Activated CD8-positive, alpha-beta T cell treated with anti-CD3 and anti-CD28 coated beads, Interleukin-2, amount 10 ng/mL, durations not matched to agents 7 days and 5 days (primary cell): Measurements from ENCODE around the gene P2RX5. TPM values are rescaled to one million over a fixed set of nuclear protein-coding genes. Genes with fewer than 3 reads are reported as not detected.

ENCODE experiments used
- ATAC-seq: fragments of 150-1000 bp; cut with Tn5 transposase; one replicate; pipeline ENCODE4 v1.10.0; 2021; ENCODE audit warnings: moderate library complexity
- CTCF ChIA-PET: fragments of 350-600 bp; sonication (Branson Sonifier 250); formaldehyde crosslinking; loops from one replicate; lab custom pipeline; 2021; ENCODE audit warnings: antibody characterized with exemption; lab: Charles Lee
- POLR2A ChIA-PET: fragments of 350-600 bp; sonication (Branson Sonifier 250); formaldehyde crosslinking; loops from one replicate; lab custom pipeline; 2021; ENCODE audit warnings: antibody characterized with exemption; lab: Charles Lee
- DNase-seq: peaks from one replicate; pipeline ENCODE4 v3.0.0-alpha.2; 2020
- H3K27ac Mint-ChIP-seq: one replicate; pipeline ENCODE4 v1.8.0; 2021; ENCODE audit warnings: mild to moderate bottlenecking, mixed read lengths
- H3K27me3 Mint-ChIP-seq: one replicate; pipeline ENCODE4 v1.8.0; 2021; ENCODE audit warnings: low read depth, mixed read lengths
- H3K36me3 Mint-ChIP-seq: one replicate; pipeline ENCODE4 v1.8.0; 2021; ENCODE audit warnings: low read depth, mixed read lengths
- H3K4me1 Mint-ChIP-seq: one replicate; pipeline ENCODE4 v1.8.0; 2021; ENCODE audit warnings: low read depth, mixed read lengths
- H3K4me3 Mint-ChIP-seq: one replicate; pipeline ENCODE4 v1.8.0; 2021; ENCODE audit warnings: mild to moderate bottlenecking, mixed read lengths
- H3K9me3 Mint-ChIP-seq: one replicate; pipeline ENCODE4 v1.8.0; 2022; ENCODE audit warnings: mixed read lengths; ENCODE audit not compliant: insufficient read depth
- total RNA-seq, 2 experiments: library from RNA; stranded (reverse); gene quantifications; one replicate each; pipeline ENCODE4 v1.2.3, GENCODE V29; 2021

The P2RX5 gene
- total RNA-seq, 2 experiments from 2014 or later: 7.8 to 8.1 TPM

DNA sequence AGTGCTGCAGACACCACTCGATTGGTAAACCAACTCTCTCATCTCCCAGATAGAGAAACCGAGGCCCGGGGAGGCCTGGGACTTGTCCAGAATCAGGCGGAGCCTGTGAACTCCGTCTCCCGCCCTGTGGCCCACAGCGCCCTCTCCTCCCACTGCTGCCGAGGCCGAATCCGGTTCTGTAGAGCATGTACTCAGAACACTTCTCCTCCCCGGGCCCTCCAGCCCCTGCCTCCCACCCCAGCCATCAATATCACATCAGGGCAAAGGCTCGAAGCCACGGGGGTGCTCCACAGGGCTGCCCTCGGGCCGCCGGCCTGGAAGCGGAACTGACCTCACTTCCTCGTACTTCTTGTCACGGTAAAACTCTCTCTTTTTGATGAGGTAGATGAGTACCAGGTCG is 14.4 kb downstream of the P2RX5 start:
- DNase-seq (no peak), ATAC-seq (no peak)
- Mint-ChIP-seq H3K9me3 (no peaks in the 10 kb centered on the region), H3K27ac (no peak overlapping the region), H3K36me3 (peaks cover 2% of the 10 kb centered on the region), H3K27me3 (no peaks in the 10 kb centered on the region), H3K4me1 (peaks cover 25% of the 10 kb centered on the region), H3K4me3 (no peak overlapping the region)
- ChIA-PET POLR2A (no interaction called here), CTCF (no interaction called here)

DNA sequence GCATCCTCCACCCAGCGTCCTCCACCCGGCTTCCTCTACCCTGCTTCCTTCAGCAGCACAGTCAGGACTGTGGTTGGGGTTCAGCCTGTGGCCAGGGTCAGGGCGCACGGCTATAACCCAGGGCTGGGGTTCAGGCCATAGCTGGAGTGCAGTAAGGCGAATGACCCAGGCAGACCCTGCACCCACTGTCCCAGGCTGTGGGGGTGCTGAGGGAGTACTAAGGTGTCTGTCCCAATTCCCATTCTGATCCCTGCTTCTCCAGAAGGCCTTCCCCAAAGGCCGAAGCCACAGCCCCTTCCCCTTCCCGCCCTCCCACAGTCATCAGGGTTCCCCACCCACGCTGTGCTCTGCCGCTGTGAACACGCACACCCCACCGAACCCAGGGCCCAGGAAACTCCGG is 14.9 kb downstream of the P2RX5 start:
- Mint-ChIP-seq H3K4me3 (no peak overlapping the region), H3K36me3 (peaks cover 2% of the 10 kb centered on the region), H3K27ac (no peak overlapping the region), H3K9me3 (no peaks in the 10 kb centered on the region), H3K27me3 (no peaks in the 10 kb centered on the region), H3K4me1 (peaks cover 25% of the 10 kb centered on the region)
- DNase-seq: no peak
- CTCF ChIA-PET: no interaction called here
- ATAC-seq: no peak
- POLR2A ChIA-PET: no interaction called here

DNA sequence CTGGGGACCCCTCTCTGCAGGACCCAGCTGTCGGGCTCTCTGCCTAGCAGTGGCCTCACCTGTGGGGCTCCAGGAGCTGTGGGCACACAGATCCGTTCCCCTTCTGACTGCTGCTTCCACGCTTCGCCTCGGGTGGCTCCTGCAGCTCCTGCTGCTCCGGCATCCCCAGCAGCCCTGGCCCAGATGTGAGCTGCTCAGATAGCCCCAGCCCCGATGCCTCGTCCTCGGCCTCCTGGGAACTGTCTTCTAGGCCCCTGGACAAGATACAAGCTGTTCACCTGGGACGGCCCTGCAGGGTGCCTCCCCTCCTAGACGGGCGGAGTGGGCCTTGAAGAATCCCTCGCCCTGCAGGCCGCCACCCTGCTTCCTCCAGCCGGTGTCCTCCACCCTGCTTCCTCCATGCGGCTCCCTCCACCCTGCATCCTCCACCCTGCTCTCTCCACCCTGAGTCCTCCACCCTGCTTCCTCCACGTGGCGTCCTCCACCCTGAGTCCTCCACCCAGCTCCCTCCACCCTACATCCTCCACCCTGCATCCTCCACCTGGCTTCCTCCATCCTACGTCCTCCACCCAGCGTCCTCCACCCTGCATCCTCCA is 16.3 kb downstream of the P2RX5 start:
- peaks cover 2% of the 10 kb centered on the region for H3K36me3 Mint-ChIP-seq

GRCh38 chr17:3678821-3679530 is 17.0 kb downstream of the P2RX5 start:
- DNase-seq (no peak), ATAC-seq (no peak)
- Mint-ChIP-seq H3K27me3 (no peaks in the 10 kb centered on the region), H3K36me3 (peaks cover 2% of the 10 kb centered on the region), H3K4me1 (peaks cover 25% of the 10 kb centered on the region), H3K27ac (no peak overlapping the region), H3K4me3 (no peak overlapping the region), H3K9me3 (no peaks in the 10 kb centered on the region)
- ChIA-PET CTCF (interaction anchor here (1.0 to 1.9 kb wide), 2 partner anchors 59 to 630 kb away, joined by 3 to 9 read pairs; no protein-coding TSS in a partner anchor), POLR2A (interaction anchor here (1.0 to 2.9 kb wide), 2 partner anchors 10 to 44 kb away, joined by 3 to 11 read pairs; partner anchors contain the start of genes EMC6 and TAX1BP3)

More for the DNA sequence above, 16.3 kb downstream of the P2RX5 start:
- ATAC-seq (no peak), DNase-seq (no peak)
- H3K4me3 Mint-ChIP-seq: no peak overlapping the region
- H3K27me3 Mint-ChIP-seq: no peaks in the 10 kb centered on the region
- ChIA-PET POLR2A (interaction anchor here (1.0 to 2.9 kb wide), 2 partner anchors 10 to 43 kb away, joined by 3 to 11 read pairs; partner anchors contain the start of genes EMC6 and TAX1BP3), CTCF (interaction anchor here (1.9 kb wide), 1 partner anchor 58 kb away, joined by 9 read pairs; no protein-coding TSS in a partner anchor)
- no peaks in the 10 kb centered on the region for H3K9me3 Mint-ChIP-seq
- peaks cover 25% of the 10 kb centered on the region for H3K4me1 Mint-ChIP-seq
- H3K27ac Mint-ChIP-seq: peak overlapping the region; percentile 45

- peaks cover 22% of the 10 kb centered on the region for H3K4me1 Mint-ChIP-seq
- H3K27ac Mint-ChIP-seq: no peak overlapping the region
- H3K4me3 Mint-ChIP-seq: no peak overlapping the region
- ATAC-seq (no peak), DNase-seq (no peak)
- H3K27me3 Mint-ChIP-seq: no peaks in the 10 kb centered on the region
- H3K36me3 Mint-ChIP-seq: peaks cover 2% of the 10 kb centered on the region
- CTCF ChIA-PET: interaction anchor here (1.0 to 1.9 kb wide), 2 partner anchors 60 to 630 kb away, joined by 3 to 9 read pairs; no protein-coding TSS in a partner anchor
- POLR2A ChIA-PET: interaction anchor here (2.9 kb wide), 1 partner anchor 9 kb away, joined by 11 read pairs; the partner anchor contains the start of genes EMC6 and TAX1BP3
- no peaks in the 10 kb centered on the region for H3K9me3 Mint-ChIP-seq
Observed at GRCh38 chr17:3678095-3678820, 17.7 kb downstream of the P2RX5 start.

DNA sequence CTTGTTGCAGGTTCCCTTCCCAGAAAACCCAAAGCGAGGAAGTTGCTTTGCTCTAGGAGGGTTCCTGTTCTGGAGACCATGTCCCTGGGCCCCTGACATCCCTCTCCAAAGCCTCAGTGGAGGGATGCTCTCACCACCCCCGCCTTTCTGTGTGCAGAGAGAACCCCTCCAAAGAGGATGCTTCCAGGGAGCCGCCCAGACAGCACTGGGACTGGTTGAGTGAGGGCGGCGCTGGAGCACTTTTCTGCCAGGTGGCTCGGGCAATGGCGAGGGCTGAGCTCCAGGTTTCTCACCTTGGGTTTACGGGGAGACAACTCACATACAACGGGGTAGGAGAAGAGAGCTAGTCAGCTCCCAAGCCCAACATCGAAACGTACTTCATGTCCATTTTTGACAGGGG is 20.1 kb downstream of the P2RX5 start:
- H3K27ac Mint-ChIP-seq: no peak overlapping the region
- ATAC-seq (no peak), DNase-seq (no peak)
- CTCF ChIA-PET: no interaction called here
- H3K4me1 Mint-ChIP-seq: peaks cover 3% of the 10 kb centered on the region
- H3K27me3 Mint-ChIP-seq: no peaks in the 10 kb centered on the region
- POLR2A ChIA-PET: no interaction called here
- no peaks in the 10 kb centered on the region for H3K9me3 Mint-ChIP-seq
- H3K4me3 Mint-ChIP-seq: no peak overlapping the region
- H3K36me3 Mint-ChIP-seq: no peaks in the 10 kb centered on the region

DNA sequence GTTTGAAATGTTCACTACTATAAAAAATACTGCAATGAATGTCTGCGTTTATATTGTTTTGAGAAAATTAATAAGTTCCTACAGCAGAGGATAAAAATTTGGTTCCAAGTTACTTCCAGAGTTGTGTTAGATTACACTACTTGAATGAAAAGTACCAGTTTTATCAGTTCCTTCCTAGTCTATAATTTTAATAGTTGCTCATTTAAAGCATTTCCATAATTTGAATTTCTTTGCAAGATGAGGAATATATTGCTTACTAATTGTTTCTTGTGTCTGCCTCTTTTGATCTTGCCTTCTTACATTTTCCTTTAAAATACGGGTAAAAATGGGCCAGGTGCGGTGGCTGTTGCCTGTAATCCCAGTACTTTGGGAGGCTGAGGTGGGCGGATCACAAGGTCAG is 23.4 kb downstream of the P2RX5 start:
- no peak overlapping the region for H3K27ac Mint-ChIP-seq
- H3K4me1 Mint-ChIP-seq: peaks cover 20% of the 10 kb centered on the region
- H3K9me3 Mint-ChIP-seq: no peaks in the 10 kb centered on the region
- CTCF ChIA-PET: no interaction called here
- ATAC-seq (no peak), DNase-seq (no peak)
- H3K36me3 Mint-ChIP-seq: peaks cover 13% of the 10 kb centered on the region
- POLR2A ChIA-PET: no interaction called here
- no peaks in the 10 kb centered on the region for H3K27me3 Mint-ChIP-seq
- no peak overlapping the region for H3K4me3 Mint-ChIP-seq

DNA sequence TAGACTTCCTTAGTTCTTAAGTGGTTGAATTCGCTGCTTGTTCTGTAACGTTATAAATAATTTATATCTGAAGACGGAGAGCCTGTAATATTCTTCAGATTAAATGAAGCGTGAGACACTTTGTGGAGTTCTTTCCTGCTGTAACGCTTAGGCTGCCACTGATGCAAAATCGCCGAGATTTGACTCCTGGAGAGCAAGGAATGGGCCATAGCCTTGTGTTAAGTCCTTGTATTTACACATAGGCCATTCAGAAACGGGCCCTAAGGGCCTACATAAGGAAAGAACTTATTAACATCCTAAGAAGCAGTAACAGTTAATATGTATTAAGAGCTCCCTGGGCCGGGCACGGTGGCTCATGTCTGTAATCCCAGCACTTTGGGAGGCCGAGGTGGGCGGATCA is 26.4 kb downstream of the P2RX5 start:
- peaks cover 23% of the 10 kb centered on the region for H3K4me1 Mint-ChIP-seq
- peak overlapping the region; percentile 84 for H3K27ac Mint-ChIP-seq
- CTCF ChIA-PET: interaction anchor here (1.2 kb wide), 1 partner anchor 620 kb away, joined by 3 read pairs; no protein-coding TSS in a partner anchor
- peaks cover 13% of the 10 kb centered on the region for H3K36me3 Mint-ChIP-seq
- H3K4me3 Mint-ChIP-seq: peak overlapping the region; percentile 91
- no peaks in the 10 kb centered on the region for H3K9me3 Mint-ChIP-seq
- POLR2A ChIA-PET: interaction anchor here (1.9 kb wide), 1 partner anchor 9 kb away, joined by 11 read pairs; no protein-coding TSS in a partner anchor
- H3K27me3 Mint-ChIP-seq: no peaks in the 10 kb centered on the region
- DNase-seq (no peak), ATAC-seq (no peak)

GRCh38 chr17:3669085-3669347 is 26.9 kb downstream of the P2RX5 start:
- ATAC-seq: no peak
- Mint-ChIP-seq H3K4me3 (peak overlapping the region; percentile 91), H3K4me1 (peaks cover 23% of the 10 kb centered on the region), H3K9me3 (no peaks in the 10 kb centered on the region), H3K36me3 (peaks cover 13% of the 10 kb centered on the region), H3K27ac (peak overlapping the region; percentile 84), H3K27me3 (no peaks in the 10 kb centered on the region)
- ChIA-PET CTCF (no interaction called here), POLR2A (interaction anchor here (0.6 to 1.9 kb wide), 3 partner anchors 10 to 71 kb away, joined by 5 to 11 read pairs (median 5); no protein-coding TSS in a partner anchor)
- no peak for DNase-seq

DNA sequence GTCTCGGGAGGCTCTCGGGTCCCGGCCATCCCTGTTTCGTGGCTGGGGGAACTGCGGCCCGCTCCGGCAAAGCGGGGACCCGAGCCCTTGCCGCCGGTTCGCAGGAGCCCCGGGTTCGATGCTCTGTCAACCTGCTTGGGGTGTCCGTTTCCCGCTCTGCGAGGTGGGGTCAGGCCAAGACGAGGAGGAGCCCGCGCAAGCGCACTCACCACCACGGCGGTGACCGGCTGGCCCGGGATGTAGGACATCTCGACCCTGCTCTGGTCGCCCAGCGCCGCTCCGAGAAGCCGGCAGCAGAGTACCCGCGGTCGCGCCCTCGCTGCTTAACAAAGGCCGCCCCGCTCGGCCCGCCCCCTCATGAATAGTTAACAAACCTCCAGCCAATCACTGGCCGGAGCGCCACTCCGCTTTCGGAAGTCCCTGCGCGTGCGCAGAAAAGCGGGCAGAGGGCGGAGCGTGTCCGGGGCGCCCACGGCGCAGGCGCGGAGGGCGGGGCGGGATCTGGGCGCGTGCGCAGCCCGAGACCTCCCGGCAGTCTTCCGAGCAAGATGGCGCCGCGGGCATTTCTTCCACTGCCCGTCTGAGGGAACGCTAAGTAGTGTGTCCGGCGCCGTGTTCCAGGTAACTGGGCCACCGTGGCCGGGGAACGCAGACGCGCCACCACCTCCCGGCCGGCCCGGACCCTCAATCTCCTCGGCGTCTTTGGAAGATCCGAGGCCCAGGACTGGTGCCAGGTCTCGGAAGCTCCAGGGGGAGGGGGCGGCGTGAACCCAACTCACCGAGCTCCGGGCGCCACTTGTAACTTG is 27.5 kb downstream of the P2RX5 start, which contains the start of the genes EMC6 and TAX1BP3:
TSS of gene EMC6 (plus strand) at position 534 of the 806 bp plus-strand sequence. CDS start 335 bp downstream, outside the sequence.
TSS of gene TAX1BP3 (minus strand) at position 300 of the 806 bp plus-strand sequence. CDS start at position 248, 52 bp downstream.
- ChIA-PET CTCF (no interaction called here), POLR2A (interaction anchor here (0.6 to 1.9 kb wide), 4 partner anchors 10 to 72 kb away, joined by 3 to 11 read pairs (median 5); partner anchors contain the start of gene HASPIN)
- Mint-ChIP-seq H3K27ac (peak within 1 kb of the TSS; percentile 84), H3K36me3 (peaks cover 13% of the 10 kb centered on the region), H3K27me3 (no peaks in the 10 kb centered on the region), H3K4me3 (peak within 1 kb of the TSS; percentile 91), H3K9me3 (no peaks in the 10 kb centered on the region), H3K4me1 (peaks cover 23% of the 10 kb centered on the region)
- ATAC-seq (peak; percentile 97), DNase-seq (peak; percentile 99)
